A204.1 (cell line): Measurements from ENCODE around the gene NIM1K.
"Not testable (repeated sequence)": the region's sequence is repeated elsewhere in the genome, so short reads cannot be mapped to it uniquely, and the experiment has no call there.

Experiments
- FAIRE-seq: peaks from 2 replicates; lab custom pipeline; 2012; peaks lifted over from hg19 to GRCh38; lab: Jason Lieb, UNC

The NIM1K gene

GRCh38 chr5:43230707-43231106 lies 38.7 kb downstream of the NIM1K start:
- no peak for FAIRE-seq

- no peak for FAIRE-seq
These were observed 40.0 kb downstream of the NIM1K start for GRCh38 chr5:43231977-43232376.

DNA sequence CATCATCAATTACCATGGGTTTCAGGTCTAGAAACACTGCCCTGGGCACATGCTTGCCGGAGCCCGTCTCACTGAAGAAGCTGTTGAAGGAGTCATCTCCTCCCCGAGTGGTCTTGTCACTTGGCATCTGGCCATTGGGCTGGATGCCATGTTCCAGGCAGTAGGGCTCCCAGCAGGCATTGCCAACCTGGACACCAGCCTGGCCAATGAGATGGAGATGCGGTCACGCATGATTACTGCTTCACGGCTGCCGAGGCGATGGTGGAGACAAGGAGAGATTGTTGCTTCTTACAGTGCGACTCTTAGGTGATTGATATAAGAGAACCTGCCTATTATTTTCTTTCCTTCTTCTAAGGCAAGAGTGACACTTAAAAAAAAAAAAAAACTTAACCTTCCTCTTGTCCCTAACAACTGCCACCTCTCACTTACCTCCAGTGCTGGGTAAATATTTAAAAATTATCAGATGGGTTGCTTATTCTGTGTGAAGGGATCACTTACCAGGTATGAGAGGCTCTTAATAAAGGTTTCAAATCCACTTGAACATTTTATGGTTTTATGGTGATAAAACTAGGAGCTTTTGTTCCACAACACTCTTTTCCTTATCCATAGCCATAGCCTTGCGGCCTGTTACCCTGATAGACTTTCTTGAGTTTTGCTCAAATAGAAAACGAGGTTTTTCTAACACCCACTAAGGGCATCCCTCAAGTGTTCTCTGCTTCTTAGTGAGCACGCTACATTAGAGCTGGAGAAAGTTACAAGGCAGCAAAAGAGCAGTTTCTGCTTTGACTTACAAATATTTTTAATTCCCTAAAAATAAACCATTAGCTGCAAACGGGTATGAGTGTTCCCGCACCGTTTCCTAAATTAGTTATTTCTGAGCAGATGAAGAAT lies 41.2 kb downstream of the NIM1K start:
- no peak for FAIRE-seq

GRCh38 chr5:43233946-43234345 lies 41.9 kb downstream of the NIM1K start:
- no peak for FAIRE-seq

- no peak for FAIRE-seq
These were observed 44.8 kb downstream of the NIM1K start for GRCh38 chr5:43236653-43237355.

DNA sequence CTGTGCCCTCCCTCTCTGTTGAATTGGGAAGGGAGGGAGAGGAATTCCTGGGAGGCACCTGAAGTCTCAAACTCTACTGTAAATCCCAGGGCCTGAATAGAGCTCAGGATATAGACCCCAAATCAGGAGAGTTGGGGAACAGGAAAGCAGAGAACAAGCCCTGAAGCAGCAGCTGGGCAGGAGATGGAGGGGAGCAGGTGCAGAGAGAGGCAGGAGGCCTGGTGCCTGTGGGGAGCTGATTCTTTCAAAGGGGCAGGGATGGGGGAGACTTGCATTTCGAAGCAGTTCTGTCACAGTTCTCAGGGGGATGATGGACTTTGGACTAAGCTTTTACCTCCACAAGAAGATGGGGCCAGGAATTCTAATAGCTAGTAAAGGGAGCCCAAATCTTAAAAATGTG lies 50.2 kb downstream of the NIM1K start:
- FAIRE-seq, result no peak

GRCh38 chr5:43243270-43243669 lies 51.2 kb downstream of the NIM1K start:
- FAIRE-seq, result no peak

GRCh38 chr5:43244823-43245565 lies 53.0 kb downstream of the NIM1K start:
- no peak for FAIRE-seq

- FAIRE-seq, result no peak
These were observed 53.8 kb downstream of the NIM1K start for GRCh38 chr5:43245724-43246385.

DNA sequence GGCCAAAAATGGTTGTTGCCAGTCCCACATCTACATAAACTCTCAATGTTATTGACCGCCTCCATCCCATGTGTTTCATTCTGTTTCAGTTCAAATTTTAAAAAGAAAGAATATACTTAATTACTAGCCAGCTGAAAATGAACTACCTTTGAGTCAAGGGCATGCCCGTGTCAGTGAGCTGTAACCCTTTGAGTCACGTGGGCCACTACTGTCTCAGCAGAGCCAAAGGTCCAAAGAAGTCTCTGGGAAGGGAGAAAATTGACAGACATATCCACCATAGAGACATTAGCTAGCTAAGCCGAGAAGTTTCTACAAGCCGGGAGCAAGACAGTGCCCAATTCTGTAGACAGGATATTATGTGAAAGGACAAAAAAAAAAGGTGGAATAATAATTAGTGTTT lies 59.7 kb downstream of the NIM1K start:
- FAIRE-seq, result no peak

DNA sequence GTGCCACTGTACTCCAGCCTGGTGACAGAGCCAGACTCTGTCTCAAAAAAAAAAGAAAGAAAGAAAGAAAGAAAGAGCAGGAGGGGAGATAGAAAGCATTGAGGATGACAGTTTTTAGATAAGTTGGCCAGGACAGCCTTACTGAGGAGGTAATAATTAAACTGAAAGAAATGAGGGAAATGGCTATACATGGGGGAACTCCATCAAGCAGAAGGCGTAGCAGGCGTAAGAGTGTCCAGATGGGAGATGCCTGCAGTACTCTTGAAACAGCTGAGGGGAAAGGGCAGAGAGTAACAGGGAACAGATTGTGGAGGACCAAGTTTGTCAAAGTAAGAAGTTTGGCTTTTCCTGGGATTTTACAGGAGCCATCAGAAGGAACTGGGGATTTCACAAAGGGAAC lies 63.7 kb downstream of the NIM1K start:
- no peak for FAIRE-seq

DNA sequence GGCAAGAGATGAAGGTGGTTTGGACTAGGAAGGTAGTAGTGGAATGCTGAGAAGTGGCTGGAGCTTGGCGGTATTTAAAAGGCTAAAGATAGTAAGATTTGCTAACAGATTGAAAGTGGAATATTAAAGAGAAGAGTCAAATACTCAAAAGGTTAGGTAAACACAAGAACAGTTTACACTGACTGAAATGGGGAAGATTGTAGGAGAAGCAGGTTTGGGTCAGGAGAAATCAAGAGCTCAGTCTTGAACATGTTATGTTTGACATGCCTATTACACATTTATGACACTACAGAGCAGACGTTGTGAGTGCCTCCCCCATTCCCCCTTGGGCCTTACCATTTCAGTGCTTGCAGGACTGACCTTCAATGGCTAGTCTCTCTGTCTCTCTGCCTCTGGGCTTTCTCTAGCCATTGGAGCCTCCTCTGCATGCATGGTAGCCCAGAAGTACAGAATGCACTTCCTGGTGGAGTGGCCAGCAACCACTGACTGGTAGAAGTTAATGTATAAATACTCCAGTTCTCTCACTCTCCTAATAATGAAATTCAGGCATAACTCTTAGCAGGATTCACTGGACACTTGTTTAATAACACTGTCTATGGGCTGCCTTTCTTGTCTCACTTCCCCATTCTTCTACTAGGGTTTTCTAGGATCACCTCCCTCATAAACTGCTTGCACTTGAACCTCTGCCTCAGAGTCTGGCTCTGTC lies 64.4 kb downstream of the NIM1K start:
- FAIRE-seq, result no peak

GRCh38 chr5:43258116-43258515 lies 66.1 kb downstream of the NIM1K start:
- FAIRE-seq, result no peak

DNA sequence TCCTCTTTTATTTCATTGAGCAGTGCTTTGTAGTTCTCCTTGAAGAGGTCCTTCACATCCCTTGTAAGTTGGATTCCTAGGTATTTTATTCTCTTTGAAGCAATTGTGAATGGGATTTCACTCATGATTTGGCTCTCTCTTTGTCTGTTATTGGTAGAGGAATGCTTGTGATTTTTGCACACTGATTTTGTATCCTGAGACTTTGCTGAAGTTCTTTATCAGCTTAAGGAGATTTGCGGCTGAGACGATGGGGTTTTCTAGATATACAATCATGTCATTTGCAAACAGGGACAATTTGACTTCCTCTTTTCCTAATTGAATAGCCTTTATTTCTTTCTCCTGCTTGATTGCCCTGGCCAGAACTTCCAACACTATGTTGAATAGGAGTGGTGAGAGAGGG lies 70.2 kb downstream of the NIM1K start:
- not testable (repeated sequence) for FAIRE-seq

DNA sequence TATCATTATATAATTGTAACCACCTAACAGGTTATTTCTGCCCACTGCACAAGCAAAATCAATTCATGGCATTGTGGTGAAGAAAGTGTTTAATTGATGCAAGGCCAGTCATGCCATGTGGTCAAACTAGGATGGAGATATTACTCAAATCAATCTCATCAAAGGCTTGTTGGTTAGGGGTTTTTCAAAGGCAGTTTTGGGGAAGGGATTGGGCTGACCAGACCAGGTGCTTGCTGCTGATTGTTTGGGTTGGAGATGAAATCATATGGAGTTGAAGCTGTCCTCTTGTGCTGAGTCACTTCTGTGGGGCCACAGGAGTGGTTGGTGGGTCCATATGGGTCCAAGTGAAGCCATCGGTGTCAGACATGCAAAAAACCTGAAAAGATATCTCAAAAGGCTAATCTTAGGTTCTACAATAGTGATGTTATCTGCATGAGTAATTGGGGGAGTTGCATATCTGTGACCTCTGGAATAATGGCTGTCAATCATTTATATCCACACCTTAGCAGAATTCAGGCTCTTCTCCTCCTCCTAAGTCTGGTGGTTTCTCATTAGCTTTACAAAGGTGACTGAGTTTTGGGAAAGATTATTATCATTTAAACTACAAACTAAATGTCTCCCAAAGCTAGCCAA lies 76.3 kb downstream of the NIM1K start:
- FAIRE-seq, result no peak

DNA sequence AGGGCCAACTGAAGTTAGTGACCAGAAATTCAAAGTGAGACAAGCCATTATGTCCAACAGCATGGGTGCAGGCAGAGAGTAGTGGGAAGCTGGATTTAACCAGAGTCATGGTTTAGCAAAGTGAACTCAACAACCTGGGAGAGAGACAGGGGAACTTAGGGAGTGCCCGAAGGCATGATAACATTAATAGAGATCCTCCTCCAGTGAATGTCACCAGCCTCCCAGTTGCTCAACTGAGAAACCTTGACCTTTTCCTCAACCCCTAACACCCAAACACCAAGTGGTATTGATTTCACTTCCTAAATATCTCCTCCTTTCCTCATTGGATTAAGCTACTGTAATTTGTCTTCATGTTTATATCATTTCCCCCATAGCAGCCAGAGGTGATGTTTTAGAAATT lies 78.6 kb downstream of the NIM1K start:
- no peak for FAIRE-seq

DNA sequence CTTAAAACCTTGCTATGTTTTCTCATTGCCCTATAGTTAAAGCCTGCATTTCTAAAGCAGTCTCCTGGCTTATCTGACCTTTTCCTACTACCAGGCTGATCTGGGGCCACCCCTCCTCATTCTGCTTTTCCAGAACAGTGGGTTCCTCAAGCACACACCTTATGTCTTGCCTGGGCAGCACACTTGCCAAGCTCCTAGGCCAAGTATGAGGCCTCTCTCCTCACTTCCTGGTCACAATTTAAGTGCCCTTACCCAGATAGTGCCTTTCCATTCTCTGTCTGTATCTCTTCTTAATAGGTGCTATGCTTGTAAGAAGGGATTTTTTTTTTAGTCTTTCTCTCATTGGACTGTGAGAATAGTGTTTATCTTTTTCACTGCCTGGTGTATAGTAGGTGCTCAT lies 81.5 kb downstream of the NIM1K start:
- no peak for FAIRE-seq

GRCh38 chr5:43274435-43275114 lies 82.5 kb downstream of the NIM1K start:
- no peak for FAIRE-seq

DNA sequence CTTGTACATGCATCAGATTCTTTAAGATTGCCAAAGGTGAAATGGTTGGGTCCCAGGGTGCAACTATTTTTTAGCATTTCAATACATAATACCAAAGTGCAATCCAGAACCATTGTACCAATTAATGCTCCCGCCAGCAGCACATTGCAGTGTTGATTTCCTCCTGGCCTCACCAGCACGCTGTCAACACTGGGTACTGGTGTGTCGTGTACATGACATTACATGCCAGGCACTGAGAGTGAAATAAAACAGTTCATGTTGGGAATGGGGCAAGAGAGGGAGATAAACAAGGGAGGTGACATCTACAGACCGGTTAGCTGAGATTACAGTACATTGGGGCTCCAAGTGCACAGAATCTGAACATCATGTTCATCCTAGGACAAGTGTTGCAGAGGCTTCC lies 83.4 kb downstream of the NIM1K start:
- no peak for FAIRE-seq

- no peak for FAIRE-seq
These were observed 87.7 kb downstream of the NIM1K start for GRCh38 chr5:43279548-43280274.
